Thymus (tissue), 11 donors: ENCODE results near the gene TTR. TPM values are rescaled to one million over a fixed set of nuclear protein-coding genes. Genes with fewer than 3 reads are reported as not detected.
A peak's percentile ranks its signal among the peaks of the same experiment; 100 is the strongest.

ENCODE experiments used
- DNase-seq, 9 donors: peaks; one replicate each; pipeline ENCODE4 v3.0.0-alpha.2; 2013; ENCODE audit warnings: low spot score in 9 of 9, low read depth in 6 of 9, missing footprints in 1 of 9
- H3K27ac ChIP-seq, 2 donors: one replicate each; pipeline ENCODE4 v1.5.1; 2013; ENCODE audit warnings: control low read depth in 1 of 2, low read depth in 1 of 2, low read length in 1 of 2, mild to moderate bottlenecking in 1 of 2, moderate library complexity in 1 of 2
- H3K27me3 ChIP-seq, 2 donors: one replicate each; pipeline ENCODE4 v1.5.1; 2013; ENCODE audit warnings: low read length in 1 of 2; ENCODE audit not compliant: control insufficient read depth in 2 of 2, insufficient read depth in 1 of 2
- H3K36me3 ChIP-seq, 2 donors: one replicate each; pipeline ENCODE4 v1.5.1; 2013; ENCODE audit warnings: low read length in 1 of 2, mild to moderate bottlenecking in 1 of 2, moderate library complexity in 1 of 2; ENCODE audit not compliant: control insufficient read depth in 2 of 2, insufficient read depth in 2 of 2
- H3K4me1 ChIP-seq, 2 donors: one replicate each; pipeline ENCODE4 v1.5.1; 2013; ENCODE audit warnings: low read length in 2 of 2; ENCODE audit not compliant: control insufficient read depth in 2 of 2, insufficient read depth in 2 of 2
- H3K4me3 ChIP-seq, 2 donors: one replicate each; pipeline ENCODE4 v1.5.1; 2013; ENCODE audit warnings: low read length in 2 of 2, control low read depth in 1 of 2, mild to moderate bottlenecking in 1 of 2
- H3K9me3 ChIP-seq, 2 donors: one replicate each; pipeline ENCODE4 v1.5.1; 2013; ENCODE audit warnings: low read length in 1 of 2, mild to moderate bottlenecking in 1 of 2; ENCODE audit not compliant: control insufficient read depth in 2 of 2, insufficient read depth in 1 of 2
- WGBS: extraction: QIAGEN DNeasy Blood & Tissue Kit; methylation state at CpG from one replicate; pipeline ENCODE4 v1.1.7; 2013; 5-methylcytosine and 5-hydroxymethylcytosine counted together
- polyA plus RNA-seq: library from polyadenylated mRNA; stranded (reverse); fragments of 200-250 nt; gene quantifications from one replicate; pipeline ENCODE4 v1.2.3, GENCODE V29; 2013
- total RNA-seq: library from RNA; stranded (reverse); fragments of 120-200 nt; gene quantifications from one replicate; pipeline ENCODE4 v1.2.4, GENCODE V29; 2013
- donor health status: healthy.

Gene TTR
- total and polyA plus RNA-seq, 2 donors = 1.5 to 8.8 TPM

- DNase-seq = no peak
- no peak overlapping the region for H3K4me3 ChIP-seq
- H3K36me3 ChIP-seq = no peaks in the 10 kb centered on the region
- H3K27ac ChIP-seq = no peak overlapping the region
- WGBS = 96% methylated on average over 3 of the region's 3 CpGs
- H3K4me1 ChIP-seq = peaks cover 3% of the 10 kb centered on the region in 2 donors
- H3K27me3 ChIP-seq = no peaks in the 10 kb centered on the region
- H3K9me3 ChIP-seq = no peaks in the 10 kb centered on the region
These were observed 16.0 kb upstream of the TTR start for GRCh38 chr18:31575515-31576257.

GRCh38 chr18:31576670-31577069, 15.0 kb upstream of the TTR start:
- Histone ChIP-seq H3K27me3 (no peaks in the 10 kb centered on the region), H3K4me1 (peaks cover 3% of the 10 kb centered on the region in 2 donors), H3K27ac (no peak overlapping the region), H3K36me3 (no peaks in the 10 kb centered on the region), H3K4me3 (no peak overlapping the region), H3K9me3 (no peaks in the 10 kb centered on the region)
- DNase-seq = peak in 6 of 9 donors; percentile 7 to 53 (median 20)
- WGBS = 35% methylated on average over 4 of the region's 4 CpGs

- H3K27me3 ChIP-seq = no peaks in the 10 kb centered on the region
- no peak for DNase-seq
- H3K27ac ChIP-seq = no peak overlapping the region
- H3K4me1 ChIP-seq = peaks cover 3% of the 10 kb centered on the region in 2 donors
- no peak overlapping the region for H3K4me3 ChIP-seq
- 54% methylated on average over 1 of the region's 1 CpG for WGBS
- H3K9me3 ChIP-seq = no peaks in the 10 kb centered on the region
- no peaks in the 10 kb centered on the region for H3K36me3 ChIP-seq
These were observed 14.5 kb upstream of the TTR start for GRCh38 chr18:31577195-31577594.

GRCh38 chr18:31578126-31578525, 13.6 kb upstream of the TTR start:
- Histone ChIP-seq H3K9me3 (no peaks in the 10 kb centered on the region), H3K36me3 (no peaks in the 10 kb centered on the region), H3K27ac (no peak overlapping the region), H3K4me1 (peaks cover 3% of the 10 kb centered on the region in 2 donors), H3K27me3 (no peaks in the 10 kb centered on the region), H3K4me3 (no peak overlapping the region)
- 98% methylated on average over 4 of the region's 4 CpGs for WGBS
- DNase-seq = no peak

- Histone ChIP-seq H3K36me3 (no peaks in the 10 kb centered on the region), H3K27me3 (no peaks in the 10 kb centered on the region), H3K9me3 (no peaks in the 10 kb centered on the region), H3K4me1 (peaks cover 3% of the 10 kb centered on the region in 2 donors), H3K4me3 (no peak overlapping the region), H3K27ac (no peak overlapping the region)
- WGBS = 96% methylated on average over 2 of the region's 2 CpGs
- no peak for DNase-seq
These were observed 12.3 kb upstream of the TTR start for GRCh38 chr18:31579375-31579774.

- 41% methylated on average over 4 of the region's 4 CpGs for WGBS
- no peaks in the 10 kb centered on the region for H3K9me3 ChIP-seq
These were observed 10.0 kb upstream of the TTR start for GRCh38 chr18:31581498-31582197.

GRCh38 chr18:31583185-31583854, 8.4 kb upstream of the TTR start:
- Histone ChIP-seq H3K9me3 (no peaks in the 10 kb centered on the region), H3K4me3 (no peak overlapping the region), H3K27ac (no peak overlapping the region), H3K27me3 (no peaks in the 10 kb centered on the region), H3K36me3 (no peaks in the 10 kb centered on the region), H3K4me1 (no peaks in the 10 kb centered on the region)
- no peak for DNase-seq
- whole genome bisulfite sequencing = 97% methylated on average over 5 of the region's 5 CpGs

More at GRCh38 chr18:31581498-31582197, 10.0 kb upstream of the TTR start:
- H3K27me3 ChIP-seq = no peaks in the 10 kb centered on the region
- DNase-seq = no peak
- no peak overlapping the region for H3K27ac ChIP-seq
- H3K4me3 ChIP-seq = no peak overlapping the region
- H3K4me1 ChIP-seq = peaks cover 0 to 1% of the 10 kb centered on the region in 2 donors
- no peaks in the 10 kb centered on the region for H3K36me3 ChIP-seq

GRCh38 chr18:31585991-31586390, 5.7 kb upstream of the TTR start:
- no peaks in the 10 kb centered on the region for H3K36me3 ChIP-seq
- 62% methylated on average over 5 of the region's 5 CpGs for WGBS
- H3K9me3 ChIP-seq = no peaks in the 10 kb centered on the region
- no peaks in the 10 kb centered on the region for H3K4me1 ChIP-seq
- no peak overlapping the region for H3K4me3 ChIP-seq
- no peaks in the 10 kb centered on the region for H3K27me3 ChIP-seq
- H3K27ac ChIP-seq = no peak overlapping the region
- no peak for DNase-seq

GRCh38 chr18:31586616-31587015, 5.1 kb upstream of the TTR start:
- no peak for DNase-seq
- no peak overlapping the region for H3K4me3 ChIP-seq
- H3K4me1 ChIP-seq = no peaks in the 10 kb centered on the region
- 97% methylated on average over 5 of the region's 5 CpGs for WGBS
- no peaks in the 10 kb centered on the region for H3K9me3 ChIP-seq
- no peaks in the 10 kb centered on the region for H3K27me3 ChIP-seq
- H3K36me3 ChIP-seq = no peaks in the 10 kb centered on the region
- H3K27ac ChIP-seq = no peak overlapping the region
